ENCODE data around the gene AGAP1. TPM values are rescaled to one million over a fixed set of nuclear protein-coding genes. Genes with fewer than 3 reads are reported as not detected.

Gene AGAP1
- total RNA-seq, 1 donor from 2014 or later, result 44.7 TPM

DNA sequence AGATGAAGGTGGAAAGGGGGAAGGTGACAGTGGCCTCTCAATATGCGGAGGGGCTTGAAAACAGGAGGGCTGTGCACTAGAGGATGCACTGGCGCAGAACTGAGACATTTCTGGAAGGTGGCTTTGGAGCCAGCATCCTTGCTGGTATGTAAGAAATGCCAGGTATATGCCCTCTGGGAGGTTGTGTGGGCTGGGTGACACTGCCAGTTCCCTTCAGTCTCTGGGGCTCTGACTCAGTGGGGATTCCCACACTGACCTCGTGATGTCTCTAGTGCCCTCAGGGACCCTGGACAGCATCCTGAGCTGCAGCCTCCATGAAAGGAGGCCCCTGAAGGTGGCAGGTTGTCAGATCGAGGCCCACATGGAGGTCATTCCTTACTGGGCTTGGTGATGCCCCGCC, 74.0 kb downstream of the AGAP1 start:
- no peak for DNase-seq (ENCODE audit: low spot score)

DNA sequence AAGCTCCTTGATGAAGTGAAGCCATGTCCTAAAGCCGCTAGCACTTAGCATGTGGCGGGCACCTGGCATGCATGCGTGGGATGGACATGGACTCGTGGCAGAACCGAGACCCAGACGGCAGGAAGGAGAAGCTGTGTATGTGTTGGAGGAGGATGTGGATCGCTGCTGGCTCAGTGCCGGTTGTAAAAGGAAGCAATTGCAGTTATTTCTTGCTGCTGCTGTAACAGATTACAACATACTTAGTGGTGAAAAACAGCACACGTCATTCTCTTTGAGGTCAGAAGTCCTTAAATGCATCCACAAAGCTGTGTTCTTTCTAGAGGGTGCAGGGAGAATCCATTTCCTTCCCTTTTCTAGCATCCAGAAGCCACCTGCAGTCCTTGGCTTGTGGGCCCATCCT, 74.6 kb downstream of the AGAP1 start:
- DNase-seq (ENCODE audit: low spot score), result no peak

DNA sequence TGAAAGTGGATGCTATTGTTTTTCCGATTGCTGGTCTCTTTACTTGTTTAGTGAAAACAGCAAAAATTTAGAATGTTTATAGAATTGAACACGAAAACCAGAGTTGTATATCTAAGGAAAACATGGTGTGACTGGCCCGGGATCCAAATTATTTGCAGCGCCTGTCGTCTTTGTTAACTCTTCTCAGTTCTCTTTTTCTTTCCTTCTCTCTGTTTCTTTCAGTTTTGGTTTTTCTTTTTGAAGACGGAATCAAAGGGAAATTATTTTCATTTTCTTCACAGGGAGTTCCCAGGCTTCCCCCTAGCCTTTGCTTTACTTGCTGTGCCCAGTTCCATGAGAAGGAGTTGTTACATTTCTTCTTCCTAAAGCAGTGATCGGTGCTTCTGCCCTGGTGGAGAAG, 76.0 kb downstream of the AGAP1 start:
- DNase-seq (ENCODE audit: low spot score), result no peak

DNA sequence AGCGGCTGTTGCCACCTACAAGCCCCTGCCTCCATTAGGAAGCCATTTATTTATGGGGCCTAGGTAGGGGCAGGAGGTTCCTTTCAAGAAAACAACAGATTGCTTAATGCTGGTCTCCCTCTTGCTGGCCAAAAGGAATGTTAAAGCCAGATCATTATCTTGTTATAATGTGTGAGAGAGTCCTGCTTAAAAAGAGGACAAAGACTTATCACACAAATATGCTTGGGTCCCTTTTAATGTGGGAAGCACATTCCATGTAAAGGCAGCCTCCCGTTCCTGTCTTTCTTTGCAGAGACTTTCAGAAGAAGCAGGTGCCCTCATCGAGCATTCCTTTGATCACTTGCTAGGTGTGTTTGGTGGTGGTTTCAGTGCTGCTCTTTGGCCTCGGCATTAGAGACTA, 76.4 kb downstream of the AGAP1 start:
- DNase-seq (ENCODE audit: low spot score), result no peak

DNA sequence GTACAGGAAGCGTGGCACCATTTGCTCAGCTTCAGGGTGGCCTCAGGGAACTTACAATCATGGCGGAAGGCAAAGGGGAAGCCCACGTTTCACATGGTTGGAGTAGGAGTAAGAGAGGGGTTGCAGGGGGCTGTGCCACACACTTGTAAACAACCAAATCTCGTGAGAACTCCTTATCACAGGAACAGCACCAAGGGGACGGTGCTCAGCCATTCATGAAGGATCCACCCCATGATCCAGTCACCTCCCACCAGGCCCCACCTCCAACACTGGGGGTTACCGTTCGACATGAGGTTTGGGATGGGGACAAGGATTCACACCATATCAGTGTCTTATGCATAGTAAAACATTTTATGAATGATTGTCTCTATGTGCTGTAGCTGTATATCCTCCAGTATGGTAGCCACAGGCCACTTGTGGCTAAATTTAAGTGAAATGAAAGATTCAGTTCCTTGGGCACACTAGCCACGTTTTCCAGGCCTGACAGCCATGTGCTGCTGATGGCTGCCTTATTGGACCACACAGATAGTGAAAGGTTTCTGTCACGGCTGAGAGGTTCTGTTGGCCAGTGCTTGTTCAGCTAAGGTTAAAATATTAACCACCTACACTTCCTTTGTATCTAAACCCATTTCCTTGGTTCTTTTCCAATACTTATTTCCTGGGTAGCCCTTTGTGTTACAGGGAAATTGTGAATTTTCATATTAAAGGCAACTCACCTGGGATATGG, 77.3 kb downstream of the AGAP1 start:
- DNase-seq (ENCODE audit: low spot score), result no peak

DNA sequence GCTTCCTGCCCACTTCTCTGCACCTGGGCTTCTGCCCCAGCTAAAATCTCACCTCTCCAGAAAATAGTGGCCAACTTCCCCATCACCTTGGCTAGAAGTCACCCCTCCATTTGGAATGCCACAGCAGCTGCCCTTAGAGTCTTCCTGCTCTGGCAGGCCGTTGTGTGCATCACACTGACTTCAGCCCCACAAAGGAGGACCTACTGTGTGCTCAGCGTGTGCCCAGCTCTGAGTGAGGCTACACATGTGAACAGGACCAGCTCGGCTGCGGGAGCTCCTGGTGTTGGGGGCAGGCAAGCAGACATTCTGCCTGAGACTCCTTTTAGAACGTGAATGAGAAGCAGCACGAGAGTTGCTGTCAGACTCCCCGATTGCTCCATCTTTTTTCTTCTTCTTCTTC, 78.7 kb downstream of the AGAP1 start:
- no peak for DNase-seq (ENCODE audit: low spot score)

DNA sequence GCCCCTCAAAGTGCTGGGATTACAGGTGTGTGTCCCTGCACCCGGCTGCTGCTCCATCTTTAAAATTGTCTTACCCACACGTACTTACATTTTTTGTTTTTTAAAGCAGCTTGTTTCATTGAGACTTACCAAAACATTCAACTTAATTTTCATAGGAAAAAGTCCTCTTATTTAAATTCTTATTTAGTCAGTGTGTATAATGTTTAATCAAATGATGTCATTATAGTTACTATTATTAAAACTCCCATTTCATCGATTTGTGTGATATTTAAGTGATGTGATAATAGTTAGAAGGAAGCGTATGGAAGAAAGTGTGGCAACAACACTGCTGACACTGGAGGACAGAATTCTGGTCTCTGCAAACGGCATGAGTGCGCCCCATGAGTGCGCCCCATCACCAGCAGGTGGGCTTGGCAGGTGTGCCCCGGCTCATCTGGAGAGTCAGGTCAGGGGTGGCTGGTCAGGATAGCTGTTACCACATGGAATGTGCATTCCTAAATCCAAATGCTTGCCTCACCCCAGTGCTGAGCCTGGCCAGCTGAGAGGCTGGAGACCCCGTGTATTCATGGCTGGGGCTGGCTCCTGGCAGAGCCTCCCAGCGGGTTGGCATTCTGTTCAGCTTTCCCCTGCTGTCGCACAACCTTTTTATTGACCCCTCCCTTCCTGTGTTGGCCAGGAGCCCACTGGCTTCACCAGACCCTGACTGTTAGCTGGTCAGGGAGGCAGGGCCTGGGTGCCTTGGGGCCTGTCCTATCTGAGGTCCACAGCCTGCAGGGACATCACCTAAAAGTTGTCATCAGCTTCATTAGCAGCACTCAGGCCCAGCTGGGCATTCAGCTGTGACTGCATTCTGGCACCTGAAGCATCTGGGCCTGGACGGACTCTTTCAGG, 79.7 kb downstream of the AGAP1 start:
- no peak for DNase-seq (ENCODE audit: low spot score)

DNA sequence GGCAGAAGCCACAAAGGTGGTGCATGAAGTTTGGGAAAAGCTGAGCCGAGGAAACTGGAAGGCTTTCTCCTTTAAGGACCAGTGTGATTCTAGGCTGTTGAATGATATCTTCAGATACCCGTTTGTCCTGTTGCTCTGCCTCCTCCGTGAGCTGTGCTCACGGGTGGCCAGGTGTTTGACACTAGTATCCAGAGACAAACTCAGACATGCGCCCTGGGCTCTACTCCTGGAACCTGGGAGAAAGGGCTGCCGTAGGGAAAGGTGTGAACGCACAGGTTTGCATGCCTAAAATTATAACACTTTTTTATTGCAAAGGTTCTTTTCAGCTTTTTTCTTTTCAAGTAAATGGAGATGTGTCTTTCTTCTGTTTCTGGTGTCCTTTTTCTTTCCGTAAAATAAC, 81.6 kb downstream of the AGAP1 start:
- no peak for DNase-seq (ENCODE audit: low spot score)

DNA sequence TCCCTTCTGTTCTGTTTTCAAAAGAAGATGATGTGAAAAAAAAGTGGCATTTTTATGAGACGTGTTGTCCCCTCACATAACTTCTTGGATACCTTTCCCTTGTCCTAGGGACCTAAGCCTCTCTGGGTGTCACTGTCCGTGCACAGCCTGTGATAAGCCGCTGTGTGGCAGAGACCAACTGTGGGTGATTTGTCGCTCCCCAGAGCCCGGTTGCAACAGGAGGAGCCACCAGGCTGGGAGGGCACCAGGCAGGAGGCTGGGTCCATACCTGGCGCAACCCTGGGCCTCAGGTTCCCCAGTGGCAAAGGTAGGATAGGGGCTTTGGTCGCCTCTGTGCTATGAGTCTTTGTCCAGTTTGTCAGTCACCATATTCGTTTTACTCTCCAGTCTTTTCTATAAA, 82.1 kb downstream of the AGAP1 start:
- no peak for DNase-seq (ENCODE audit: low spot score)

DNA sequence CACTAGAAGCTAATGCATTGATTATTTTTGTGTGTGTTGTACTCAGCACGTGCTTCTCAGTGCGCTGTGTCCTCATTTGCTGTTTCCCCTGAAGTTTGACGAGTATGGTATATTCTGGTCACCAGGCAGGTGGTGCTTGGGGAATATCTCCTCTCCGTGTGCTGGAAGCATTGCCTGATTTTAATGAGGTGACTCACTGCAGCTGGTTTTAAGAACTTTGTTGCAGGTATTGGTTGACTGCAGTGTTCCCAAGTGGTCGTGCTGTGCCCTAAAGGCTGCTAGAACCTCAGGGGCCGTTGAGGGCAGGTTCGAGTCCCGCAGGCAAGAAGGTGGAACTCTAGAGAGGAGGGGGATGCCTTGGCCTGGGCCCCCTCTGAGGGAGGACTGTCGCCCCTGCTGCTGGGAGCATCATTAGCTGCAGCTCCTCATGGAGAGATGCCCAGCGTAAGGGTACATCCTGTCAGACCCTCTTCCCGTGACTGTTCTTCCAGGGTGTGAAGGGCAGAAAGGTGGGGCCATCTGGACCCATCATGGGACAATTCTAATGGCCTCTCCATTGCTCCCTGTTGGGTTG, 82.6 kb downstream of the AGAP1 start:
- DNase-seq (ENCODE audit: low spot score), result no peak

DNA sequence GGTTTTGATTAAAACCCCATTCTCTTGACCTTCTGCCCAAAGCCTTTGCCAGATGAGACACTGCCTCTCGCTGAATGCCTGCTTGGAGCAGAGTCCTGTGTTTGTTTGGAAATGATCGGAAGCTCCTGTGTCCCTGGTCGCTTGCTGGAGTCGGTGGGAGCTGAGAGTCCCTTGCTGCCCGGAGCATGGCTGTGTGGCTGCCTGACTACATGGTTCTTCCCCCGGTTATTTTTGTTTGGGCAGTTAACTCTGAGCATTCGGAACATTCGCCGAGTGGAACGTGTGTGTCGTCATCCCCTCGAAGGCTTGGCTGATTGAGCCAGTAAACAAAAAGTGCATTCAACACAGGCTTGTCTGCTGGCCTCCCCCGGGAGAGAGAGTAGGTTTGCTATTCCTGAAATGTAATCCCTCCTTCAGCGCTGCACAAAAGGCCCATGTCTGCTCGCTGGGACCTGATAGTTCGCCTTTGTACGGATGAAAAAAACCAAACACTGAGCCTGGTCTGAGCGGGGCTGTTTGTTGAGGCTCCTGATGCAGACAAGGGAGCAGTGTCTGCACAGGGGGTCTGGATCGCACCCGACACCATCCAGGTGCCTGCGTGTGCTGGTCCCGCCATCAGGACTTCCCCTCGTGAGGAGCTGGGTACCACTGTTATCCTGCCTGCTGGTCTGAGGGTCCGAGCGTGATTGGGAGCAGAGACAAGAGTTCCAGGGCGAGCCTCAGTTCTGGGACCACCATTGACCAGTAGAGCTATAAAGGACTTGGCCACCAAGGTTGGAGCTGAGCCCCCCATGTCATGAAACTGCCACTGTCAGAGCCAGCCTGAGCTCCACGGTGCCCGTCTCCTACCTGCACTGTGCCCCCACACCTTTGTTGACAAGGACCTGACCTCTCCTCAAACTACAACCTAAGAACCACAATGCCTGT, 83.8 kb downstream of the AGAP1 start:
- peak; percentile 36 for DNase-seq (ENCODE audit: low spot score)

DNA sequence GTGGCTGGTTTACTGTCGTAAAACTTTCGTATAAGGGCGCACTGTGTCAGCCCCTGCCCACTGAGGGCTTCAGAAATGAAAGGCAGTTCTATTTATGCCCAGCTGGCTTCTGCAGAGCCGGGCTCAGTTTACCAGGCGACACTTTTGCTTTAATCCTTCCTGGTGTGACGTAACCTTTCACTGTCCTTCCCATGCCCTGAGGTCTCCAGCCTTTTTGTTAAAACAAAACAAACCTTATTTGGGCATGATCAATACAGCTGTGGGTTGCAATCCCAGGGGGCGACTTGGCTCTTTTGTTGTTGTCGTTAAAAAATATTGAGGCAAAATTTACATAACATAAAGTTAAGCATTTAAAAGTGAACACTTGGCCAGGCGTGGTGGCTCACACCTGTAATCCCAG, 85.3 kb downstream of the AGAP1 start:
- DNase-seq (ENCODE audit: low spot score), result no peak

DNA sequence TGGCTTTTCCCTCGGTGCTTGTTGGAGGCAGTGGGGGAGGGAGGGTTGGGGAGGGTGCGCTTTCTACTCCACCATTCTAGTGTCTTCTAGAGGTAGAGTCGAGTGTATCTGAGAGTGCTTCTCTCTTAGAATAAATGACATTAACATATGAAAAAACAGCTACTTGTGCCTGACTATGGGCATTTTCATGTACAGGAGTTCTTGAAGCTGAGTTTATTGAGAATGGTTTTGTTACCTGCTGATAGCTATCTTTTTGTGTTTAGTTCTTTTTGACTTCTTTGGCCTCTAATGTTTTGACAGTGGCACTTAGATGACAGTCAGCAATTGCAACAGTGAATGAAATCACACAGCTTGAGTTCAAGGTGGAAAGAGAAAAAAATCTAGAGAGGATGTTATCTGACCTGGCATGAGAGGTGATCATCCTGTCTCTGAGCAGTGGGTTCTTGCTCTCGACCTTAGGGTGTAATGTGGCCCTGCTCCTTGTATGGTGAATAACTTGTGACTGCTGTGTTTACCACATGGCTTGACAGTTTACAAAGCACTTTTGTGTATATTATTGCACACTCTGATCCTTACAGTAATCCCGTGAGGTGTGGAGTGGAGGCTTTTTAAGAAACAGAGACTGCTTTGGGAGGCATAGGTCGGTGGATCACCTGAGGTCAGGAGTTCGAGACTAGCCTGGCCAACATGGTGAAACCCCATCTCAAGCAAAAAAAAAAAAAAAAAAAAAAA, 86.7 kb downstream of the AGAP1 start:
- DNase-seq (ENCODE audit: low spot score), result no peak

DNA sequence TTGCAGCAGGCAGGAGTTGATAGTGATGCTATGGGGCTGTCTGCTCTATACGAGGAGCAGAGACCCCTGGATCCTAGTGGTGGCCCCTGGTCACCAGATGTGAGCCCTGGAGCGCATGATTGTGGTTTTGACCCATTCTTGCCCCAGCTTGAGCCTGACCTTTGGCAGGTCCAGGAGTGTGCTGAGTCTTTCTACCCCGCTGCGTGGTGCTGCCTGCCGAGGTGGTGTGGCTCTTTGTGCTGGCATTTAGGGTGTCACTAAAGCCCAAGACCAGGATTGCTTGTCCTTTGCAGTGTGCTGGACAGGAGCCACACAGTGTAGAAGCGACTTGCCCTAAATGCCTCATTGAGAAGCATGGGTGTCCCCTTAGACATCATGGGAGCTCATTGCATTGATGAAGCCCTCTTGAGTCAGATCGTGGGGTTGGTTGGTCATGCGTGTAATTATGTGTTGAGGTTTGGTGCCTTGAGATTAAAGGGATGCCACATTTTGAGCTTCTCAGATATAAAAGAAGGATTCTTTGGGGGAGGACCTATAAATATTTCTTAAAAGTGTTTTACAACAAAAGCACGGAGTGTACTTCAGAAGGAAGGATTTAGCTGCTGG, 88.3 kb downstream of the AGAP1 start:
- no peak for DNase-seq (ENCODE audit: low spot score)

DNA sequence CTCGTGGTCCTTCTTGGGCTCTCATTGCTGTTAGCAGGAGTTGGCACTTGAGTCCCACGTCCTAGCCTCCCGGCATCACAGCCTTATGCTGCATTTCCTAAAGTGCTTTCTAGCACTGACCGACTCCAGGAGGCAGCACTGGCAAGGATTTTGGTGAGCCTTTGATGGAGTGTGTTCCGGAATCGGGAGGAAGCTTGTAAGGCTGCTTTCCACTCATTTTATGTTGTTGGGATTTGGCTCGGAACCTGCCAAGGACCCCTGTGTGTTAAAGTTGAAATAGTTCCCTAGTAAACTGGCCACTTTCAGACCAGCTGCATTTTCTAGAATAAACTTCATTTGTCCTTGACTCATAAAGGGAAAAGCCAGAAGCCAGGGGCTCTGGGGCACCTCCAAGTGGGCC, 88.9 kb downstream of the AGAP1 start:
- no peak for DNase-seq (ENCODE audit: low spot score)

DNA sequence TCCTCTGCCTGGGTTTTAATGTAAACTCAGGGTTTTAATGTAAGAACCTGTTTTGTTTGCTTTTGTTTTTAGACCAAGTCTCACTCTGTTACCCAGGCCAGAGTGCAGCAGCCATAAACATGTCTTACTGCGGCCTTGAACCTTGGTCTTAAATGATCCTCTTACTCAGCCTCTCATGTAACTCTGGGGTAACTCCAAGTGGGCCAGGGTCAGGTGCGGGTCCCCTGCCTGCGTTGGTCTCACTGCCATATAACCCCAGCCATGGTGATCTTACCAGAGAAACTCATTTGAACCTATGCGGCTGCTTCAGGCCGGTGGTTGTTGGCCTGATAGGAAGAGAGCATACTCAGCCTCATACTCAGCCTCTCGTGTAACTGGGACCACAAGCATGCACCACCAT, 89.3 kb downstream of the AGAP1 start:
- DNase-seq (ENCODE audit: low spot score), result no peak

DNA sequence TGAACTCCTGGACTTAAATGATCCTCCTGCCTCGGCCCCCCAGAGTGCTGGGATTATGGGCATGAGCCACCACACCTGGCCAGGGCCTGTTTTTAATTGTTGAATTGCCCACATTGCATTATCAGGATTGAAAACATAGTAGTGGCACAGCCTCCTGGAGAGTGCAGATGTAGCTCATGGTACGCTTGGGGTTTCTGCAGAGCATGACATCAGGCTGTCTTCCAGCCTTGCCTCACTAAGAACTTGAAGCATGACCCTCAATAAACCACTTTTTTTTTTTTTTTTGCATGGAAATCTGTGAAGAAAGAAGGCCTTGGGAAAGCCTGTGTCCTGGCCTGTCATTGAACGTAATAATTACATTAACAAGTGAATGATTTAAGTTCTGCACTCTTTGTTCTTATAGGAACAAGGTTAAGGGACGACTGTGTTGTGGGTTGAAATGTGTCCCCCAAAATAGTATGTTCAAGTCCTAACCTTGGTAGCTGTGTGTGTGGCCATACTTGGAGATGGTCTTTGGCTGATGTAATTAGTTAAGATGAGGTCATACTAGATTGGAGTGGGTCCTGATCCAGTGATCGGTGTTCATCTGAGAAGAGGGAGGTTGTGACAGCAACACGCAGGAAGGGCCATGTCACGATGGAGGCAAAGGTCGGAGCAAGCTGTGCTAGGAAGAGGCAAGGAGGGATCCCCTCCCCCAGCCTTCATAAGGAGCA, 90.2 kb downstream of the AGAP1 start:
- DNase-seq (ENCODE audit: low spot score), result no peak

DNA sequence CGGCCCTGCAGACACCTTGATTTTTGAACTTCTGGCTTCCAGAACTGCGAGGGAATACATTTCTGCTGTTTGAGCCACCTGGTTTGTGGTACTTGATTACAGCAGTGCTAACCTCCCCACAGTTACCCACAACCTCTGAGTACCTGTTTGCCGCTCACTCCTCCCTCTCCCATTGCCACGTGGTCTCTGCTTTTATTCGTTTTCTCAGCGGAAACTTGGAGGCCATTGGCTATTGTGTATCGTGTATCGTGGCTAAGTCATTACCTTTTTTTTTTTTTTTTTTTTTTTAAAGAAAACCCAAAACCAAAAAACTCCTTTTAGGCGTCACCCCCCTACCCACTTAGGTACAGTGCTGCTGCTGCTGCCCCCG, 90.8 kb downstream of the AGAP1 start:
- DNase-seq (ENCODE audit: low spot score), result no peak

DNA sequence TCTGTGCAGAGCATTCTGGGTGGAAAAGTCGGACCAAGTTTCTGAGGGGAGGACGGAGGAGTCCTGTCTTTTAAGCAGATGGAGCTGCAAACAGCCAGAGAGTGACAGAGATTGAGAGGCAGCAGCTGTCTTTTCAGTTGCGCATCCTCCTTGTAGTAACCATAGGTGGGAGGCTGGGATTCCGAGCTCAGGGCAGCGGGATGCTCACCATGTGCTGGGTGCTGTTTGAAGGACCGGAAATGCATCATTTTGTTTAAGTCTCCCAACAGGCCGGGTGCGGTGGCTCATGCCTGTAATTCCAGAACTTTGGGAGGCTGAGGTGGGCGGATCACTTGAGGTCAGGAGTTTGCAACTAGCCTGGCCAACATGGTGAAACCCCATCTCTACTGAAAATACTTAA, 93.4 kb downstream of the AGAP1 start:
- no peak for DNase-seq (ENCODE audit: low spot score)

DNA sequence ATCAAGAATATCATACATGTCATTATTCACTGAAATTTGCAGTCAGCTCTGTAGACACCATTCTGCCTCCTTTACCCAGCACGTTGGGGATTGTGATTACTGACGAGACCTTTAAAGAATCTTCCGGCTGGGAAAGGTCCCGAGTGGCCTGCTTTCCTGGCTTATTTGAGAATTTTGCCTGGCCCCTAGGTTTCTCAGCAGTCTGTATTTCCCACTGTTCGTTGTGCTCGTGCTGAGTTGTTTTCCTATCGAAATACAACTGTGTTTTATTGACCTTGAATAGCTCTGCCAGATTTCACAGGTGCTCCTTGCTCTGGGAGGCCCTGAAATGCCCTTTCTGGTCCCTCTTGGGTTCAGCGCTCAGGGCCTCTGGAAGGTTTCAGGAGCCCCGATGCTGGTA, 94.9 kb downstream of the AGAP1 start:
- DNase-seq (ENCODE audit: low spot score), result no peak

Data from mucosa of gallbladder (tissue), 1 donor.